ENCODE measurements around the gene LONP1. TPM values are rescaled to one million over a fixed set of nuclear protein-coding genes. Genes with fewer than 3 reads are reported as not detected.
"Not testable (repeated sequence)": the region's sequence is repeated elsewhere in the genome, so short reads cannot be mapped to it uniquely, and the experiment has no call there.

Gene LONP1
- polyA plus RNA-seq, 3 donors = 12.1 to 37.2 (median 13.8) TPM

GRCh38 chr19:5751709-5752108 is 31.8 kb upstream of the LONP1 start:
- Mint-ChIP-seq H3K4me1 (no peaks in the 10 kb centered on the region), H3K27ac (no peak overlapping the region)
- DNase-seq = no peak

DNA sequence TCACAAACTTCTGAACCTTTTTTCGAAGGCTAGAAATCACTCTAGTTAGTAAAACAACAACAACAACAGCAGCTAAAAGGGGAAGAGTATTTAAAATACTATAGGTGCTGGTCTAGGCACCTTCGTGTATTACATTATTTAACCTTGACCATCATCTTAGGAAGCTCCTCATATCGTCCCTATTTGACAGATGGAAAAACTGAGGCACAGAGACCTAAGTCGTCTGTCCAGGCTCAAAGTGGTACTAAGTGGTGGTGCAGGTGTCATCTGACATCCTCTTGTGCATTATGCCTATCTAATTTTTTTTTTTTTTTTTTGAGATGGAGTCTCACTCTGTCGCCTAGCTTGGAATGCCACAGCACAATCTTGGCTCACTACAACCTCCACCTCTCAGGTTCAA is 29.6 kb upstream of the LONP1 start:
- no peak for DNase-seq
- Histone ChIP-seq H3K27ac (ENCODE audit: low read depth in 1 of 2, low read length in 2 of 2) (no peak overlapping the region), H3K4me1 (ENCODE audit: control insufficient read depth in 1 of 2, insufficient read depth in 2 of 2, low read length in 2 of 2) (no peaks in the 10 kb centered on the region), H4K20me1 (ENCODE audit: insufficient read depth, low read length) (no peaks in the 10 kb centered on the region), H2AFZ (ENCODE audit: insufficient read depth, low read depth, low read length, poor library complexity, severe bottlenecking) (no peak overlapping the region), H3K9me3 (replicated peaks in 1 of 2; ENCODE audit: control insufficient read depth in 1 of 2, insufficient read depth in 1 of 2, low read length in 2 of 2) (no peaks in the 10 kb centered on the region), H3K27me3 (ENCODE audit: control insufficient read depth in 2 of 2, insufficient read depth in 2 of 2, low read length in 2 of 2) (no peaks in the 10 kb centered on the region), H3K36me3 (replicated peaks in 1 of 2; ENCODE audit: control insufficient read depth in 1 of 2, insufficient read depth in 2 of 2, low read length in 2 of 2) (no peaks in the 10 kb centered on the region), H3K79me2 (ENCODE audit: insufficient read depth, low read length) (no peaks in the 10 kb centered on the region), H3K4me3 (replicated peaks in 1 of 3; ENCODE audit: low read depth in 2 of 3, low read length in 3 of 3) (no peak overlapping the region), H3K4me2 (replicated peaks; ENCODE audit: extremely low read depth, low read length, poor library complexity, severe bottlenecking) (no peak overlapping the region), H3K9ac (ENCODE audit: insufficient read depth, low read length, poor library complexity, severe bottlenecking) (no peak overlapping the region)
- Mint-ChIP-seq H3K4me3 (no peak overlapping the region), H3K4me1 (no peaks in the 10 kb centered on the region), H3K36me3 (no peaks in the 10 kb centered on the region), H3K9me3 (peaks cover 0 to 1% (median 0%) of the 10 kb centered on the region in 7 donors), H3K27me3 (ENCODE audit: low read depth in 3 of 3) (peaks cover 3 to 5% (median 3%) of the 10 kb centered on the region in 3 donors), H3K27ac (no peak overlapping the region)
- no CpG with 5 or more reads among the region's 5 CpGs for WGBS (ENCODE audit: insufficient coverage)
- no peak for TF ChIP-seq CTCF (IDR thresholded peaks at IDR 0.05)
- intact Hi-C loops (cut with micrococcal nuclease) = no loop called here

More at GRCh38 chr19:5751709-5752108, 31.8 kb upstream of the LONP1 start:
- 88% methylated on average over 4 of the region's 7 CpGs for WGBS (ENCODE audit: insufficient coverage)
- intact Hi-C loops (cut with micrococcal nuclease) = no loop called here
- no peaks in the 10 kb centered on the region for H3K36me3 Mint-ChIP-seq
- H3K27me3 Mint-ChIP-seq (ENCODE audit: low read depth in 3 of 3) = peaks cover 4 to 8% (median 5%) of the 10 kb centered on the region in 3 donors
- no peak overlapping the region for H3K27ac ChIP-seq (ENCODE audit: low read depth in 1 of 2, low read length in 2 of 2)
- H4K20me1 ChIP-seq (ENCODE audit: insufficient read depth, low read length) = no peaks in the 10 kb centered on the region
- no peaks in the 10 kb centered on the region for H3K79me2 ChIP-seq (ENCODE audit: insufficient read depth, low read length)
- no peak overlapping the region for H3K4me3 ChIP-seq (replicated peaks in 1 of 3; ENCODE audit: low read depth in 2 of 3, low read length in 3 of 3)
- H2AFZ ChIP-seq (ENCODE audit: insufficient read depth, low read depth, low read length, poor library complexity, severe bottlenecking) = no peak overlapping the region
- TF ChIP-seq CTCF (IDR thresholded peaks at IDR 0.05) = no peak
- peaks cover 0 to 1% (median 0%) of the 10 kb centered on the region in 7 donors for H3K9me3 Mint-ChIP-seq
- no peak overlapping the region for H3K4me3 Mint-ChIP-seq
- no peaks in the 10 kb centered on the region for H3K4me1 ChIP-seq (ENCODE audit: control insufficient read depth in 1 of 2, insufficient read depth in 2 of 2, low read length in 2 of 2)
- H3K27me3 ChIP-seq (ENCODE audit: control insufficient read depth in 2 of 2, insufficient read depth in 2 of 2, low read length in 2 of 2) = no peaks in the 10 kb centered on the region
- H3K4me2 ChIP-seq (replicated peaks; ENCODE audit: extremely low read depth, low read length, poor library complexity, severe bottlenecking) = no peak overlapping the region
- no peaks in the 10 kb centered on the region for H3K36me3 ChIP-seq (replicated peaks in 1 of 2; ENCODE audit: control insufficient read depth in 1 of 2, insufficient read depth in 2 of 2, low read length in 2 of 2)
- H3K9me3 ChIP-seq (replicated peaks in 1 of 2; ENCODE audit: control insufficient read depth in 1 of 2, insufficient read depth in 1 of 2, low read length in 2 of 2) = no peaks in the 10 kb centered on the region
- H3K9ac ChIP-seq (ENCODE audit: insufficient read depth, low read length, poor library complexity, severe bottlenecking) = no peak overlapping the region

DNA sequence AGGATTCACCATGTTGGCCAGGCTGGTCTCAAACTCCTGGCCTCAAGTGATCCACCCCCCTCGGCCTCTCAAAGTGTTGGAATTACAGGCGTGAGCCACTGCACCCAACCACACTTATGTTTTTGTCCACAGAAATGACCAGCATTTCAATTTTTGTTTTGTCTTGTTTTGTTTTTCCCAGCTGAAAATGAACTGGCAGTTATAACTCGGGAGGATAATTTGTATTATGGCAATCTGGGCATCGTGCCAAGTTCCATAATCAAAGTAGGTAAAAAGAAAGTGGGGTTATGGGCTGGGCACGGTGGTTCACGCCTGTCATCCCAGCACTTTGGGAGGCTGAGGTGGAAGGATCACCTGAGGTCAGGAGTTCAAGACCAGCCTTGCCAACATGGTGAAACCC is 29.0 kb upstream of the LONP1 start:
- H3K4me1 ChIP-seq (ENCODE audit: control insufficient read depth in 1 of 2, insufficient read depth in 2 of 2, low read length in 2 of 2); H2AFZ ChIP-seq (ENCODE audit: insufficient read depth, low read depth, low read length, poor library complexity, severe bottlenecking); H3K9me3 ChIP-seq (replicated peaks in 1 of 2; ENCODE audit: control insufficient read depth in 1 of 2, insufficient read depth in 1 of 2, low read length in 2 of 2); DNase-seq; H3K27ac ChIP-seq (ENCODE audit: low read depth in 1 of 2, low read length in 2 of 2); H3K79me2 ChIP-seq (ENCODE audit: insufficient read depth, low read length); H3K4me2 ChIP-seq (replicated peaks; ENCODE audit: extremely low read depth, low read length, poor library complexity, severe bottlenecking); H3K36me3 Mint-ChIP-seq; H3K4me3 Mint-ChIP-seq; H3K27ac Mint-ChIP-seq; intact Hi-C loops (cut with micrococcal nuclease); H3K9me3 Mint-ChIP-seq; H4K20me1 ChIP-seq (ENCODE audit: insufficient read depth, low read length); H3K4me1 Mint-ChIP-seq; H3K27me3 ChIP-seq (ENCODE audit: control insufficient read depth in 2 of 2, insufficient read depth in 2 of 2, low read length in 2 of 2); H3K4me3 ChIP-seq (replicated peaks in 1 of 3; ENCODE audit: low read depth in 2 of 3, low read length in 3 of 3); H3K9ac ChIP-seq (ENCODE audit: insufficient read depth, low read length, poor library complexity, severe bottlenecking); H3K36me3 ChIP-seq (replicated peaks in 1 of 2; ENCODE audit: control insufficient read depth in 1 of 2, insufficient read depth in 2 of 2, low read length in 2 of 2); H3K27me3 Mint-ChIP-seq (ENCODE audit: low read depth in 3 of 3): not testable (repeated sequence)
- 47% methylated on average over 4 of the region's 6 CpGs for WGBS (ENCODE audit: insufficient coverage)
